ENCODE data around the gene SLC35A4.

Gene SLC35A4

DNA sequence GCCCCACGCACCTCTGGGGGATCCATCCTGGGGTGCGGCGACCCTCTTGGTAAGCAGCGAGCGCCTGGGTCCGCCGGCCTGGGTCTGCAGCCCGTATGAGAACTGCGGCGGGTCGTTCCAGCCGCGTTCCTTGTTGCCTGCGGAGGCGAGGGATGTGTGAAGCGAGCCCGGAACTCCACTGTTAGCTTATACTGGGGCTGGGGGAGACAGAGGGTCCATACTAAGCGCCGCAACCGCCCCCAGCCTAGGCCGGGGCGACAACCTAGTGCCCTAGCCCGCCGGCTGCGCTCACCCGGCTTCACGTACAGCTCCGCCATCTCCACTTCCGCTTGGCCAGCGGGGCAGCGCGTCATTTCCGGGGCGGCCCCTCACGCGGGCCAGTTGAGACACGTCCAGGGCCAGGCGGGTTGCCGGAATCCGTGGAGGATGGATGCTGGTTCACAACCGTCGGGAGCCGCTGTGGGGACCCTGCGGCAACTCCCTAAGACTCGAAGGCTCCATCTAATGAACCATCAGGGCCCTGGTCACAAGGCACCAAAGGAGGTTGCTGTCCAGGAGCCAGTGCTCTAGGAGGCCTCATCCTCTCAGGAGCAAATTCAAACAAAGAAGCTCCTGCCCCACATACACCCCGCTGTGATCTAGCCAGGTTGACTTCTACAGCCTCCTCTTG lies 7.4 kb upstream of the SLC35A4 start, which contains the start of gene SRA1:
SRA1 (minus strand) TSS at position 338 of the 670 bp plus-strand sequence; CDS start at position 317, 21 bp downstream.
- DNase-seq (ENCODE audit: extremely low spot score): peak; percentile 93
- ChIA-PET CTCF (interaction anchor here (0.8 to 3.1 kb wide), 4 partner anchors 9 to 193 kb away, joined by 3 to 12 read pairs (median 5); partner anchors contain the start of gene EIF4EBP3), POLR2A (interaction anchor here (1.0 to 2.6 kb wide), 3 partner anchors 10 to 118 kb away, joined by 3 to 22 read pairs (median 8); partner anchors contain the start of genes EIF4EBP3, IK and NDUFA2)
- TF ChIP-seq CTCF (IDR thresholded peaks at IDR 0.05; ENCODE audit: control extremely low read depth, extremely low read depth, low read depth, missing control alignments): no peak

DNA sequence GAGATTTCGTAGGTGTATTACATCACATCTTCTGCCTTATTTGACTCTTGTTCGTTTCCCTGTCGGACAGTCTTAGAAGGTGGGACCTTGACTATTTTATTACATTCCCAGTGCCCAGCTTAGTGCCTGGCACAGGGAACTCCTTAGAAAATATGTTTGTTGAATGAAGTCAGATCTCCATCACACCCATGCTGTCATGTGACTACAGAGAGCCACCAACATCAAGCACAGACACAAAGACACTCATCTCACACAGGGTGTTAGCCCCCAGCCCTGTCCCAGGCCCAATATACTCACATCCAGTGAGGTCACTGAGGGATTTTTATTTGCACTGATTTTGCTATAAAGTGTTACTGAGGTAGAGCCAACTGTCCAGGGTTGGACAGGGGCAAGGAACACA lies 6.7 kb upstream of the SLC35A4 start:
- no peak for TF ChIP-seq CTCF (IDR thresholded peaks at IDR 0.05; ENCODE audit: control extremely low read depth, extremely low read depth, low read depth, missing control alignments)
- ChIA-PET CTCF (interaction anchor here (0.8 to 3.1 kb wide), 4 partner anchors 9 to 194 kb away, joined by 3 to 12 read pairs (median 5); partner anchors contain the start of gene EIF4EBP3), POLR2A (interaction anchor here (1.0 to 2.6 kb wide), 2 partner anchors 11 to 117 kb away, joined by 8 to 22 read pairs; partner anchors contain the start of gene EIF4EBP3)
- DNase-seq (ENCODE audit: extremely low spot score): no peak

- no peak for TF ChIP-seq CTCF (IDR thresholded peaks at IDR 0.05; ENCODE audit: control extremely low read depth, extremely low read depth, low read depth, missing control alignments)
- CTCF ChIA-PET: interaction anchor here (1.0 to 2.3 kb wide), 4 partner anchors 11 to 195 kb away, joined by 3 to 15 read pairs (median 4); partner anchors contain the start of genes EIF4EBP3, IK and NDUFA2
- POLR2A ChIA-PET: interaction anchor here (2.6 kb wide), 1 partner anchor 11 kb away, joined by 22 read pairs; the partner anchor contains the start of gene EIF4EBP3
- DNase-seq (ENCODE audit: extremely low spot score): no peak
These were observed 6.1 kb upstream of the SLC35A4 start for GRCh38 chr5:140558542-140558941.

DNA sequence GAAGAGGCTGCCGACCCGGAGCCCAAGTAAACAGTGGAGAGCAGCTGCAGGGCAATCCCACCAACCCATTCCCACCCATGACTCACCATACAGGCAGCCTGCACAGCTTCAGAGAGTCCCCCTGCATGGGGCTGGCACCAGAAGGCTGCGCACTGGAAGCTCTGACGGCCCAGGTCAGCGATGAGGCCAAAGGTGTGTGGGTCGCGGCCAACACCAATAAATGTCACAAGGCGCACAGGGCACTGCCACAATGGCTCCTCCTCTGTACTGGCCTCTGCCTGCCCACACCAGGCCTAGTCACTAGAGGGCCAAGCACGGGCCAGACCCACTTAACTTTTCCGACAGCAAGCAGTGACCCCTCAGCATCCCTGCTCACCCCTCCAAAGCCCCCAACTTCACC lies 4.4 kb upstream of the SLC35A4 start:
- CTCF ChIA-PET: interaction anchor here (2.3 kb wide), 1 partner anchor 12 kb away, joined by 15 read pairs; the partner anchor contains the start of gene EIF4EBP3
- POLR2A ChIA-PET: interaction anchor here (0.6 kb wide), 1 partner anchor 17 kb away, joined by 4 read pairs; no protein-coding TSS in a partner anchor
- peak; percentile 3 for DNase-seq (ENCODE audit: extremely low spot score)

GRCh38 chr5:140561753-140562523 lies 2.7 kb upstream of the SLC35A4 start:
- no peak for TF ChIP-seq CTCF (IDR thresholded peaks at IDR 0.05; ENCODE audit: control extremely low read depth, extremely low read depth, low read depth, missing control alignments)
- DNase-seq (ENCODE audit: extremely low spot score): no peak
- CTCF ChIA-PET: interaction anchor here (1.3 to 1.9 kb wide), 2 partner anchors 9 to 189 kb away, joined by 5 read pairs; no protein-coding TSS in a partner anchor
- POLR2A ChIA-PET: interaction anchor here (1.2 kb wide), 1 partner anchor 13 kb away, joined by 4 read pairs; no protein-coding TSS in a partner anchor

More for the DNA sequence above, 4.4 kb upstream of the SLC35A4 start:
- no peak for TF ChIP-seq CTCF (IDR thresholded peaks at IDR 0.05; ENCODE audit: control extremely low read depth, extremely low read depth, low read depth, missing control alignments)

- no peak for DNase-seq (ENCODE audit: extremely low spot score)
- POLR2A ChIA-PET: interaction anchor here (3.3 kb wide), 1 partner anchor 16 kb away, joined by 18 read pairs; the partner anchor contains the start of gene EIF4EBP3
- no peak for TF ChIP-seq CTCF (IDR thresholded peaks at IDR 0.05; ENCODE audit: control extremely low read depth, extremely low read depth, low read depth, missing control alignments)
- CTCF ChIA-PET: interaction anchor here (1.1 to 1.8 kb wide), 2 partner anchors 15 to 71 kb away, joined by 3 to 4 read pairs; no protein-coding TSS in a partner anchor
These were observed 1.0 kb upstream of the SLC35A4 start for GRCh38 chr5:140563596-140563995.

Measured in GM10248 (cell line).